Muscle of arm (tissue), 12 donors: Measurements from ENCODE around the gene ARHGAP26. TPM values are rescaled to one million over a fixed set of nuclear protein-coding genes. Genes with fewer than 3 reads are reported as not detected.

Source experiments
- DNase-seq: peaks from one replicate; pipeline ENCODE4 v3.0.0-alpha.2; 2013
- polyA plus RNA-seq, 12 donors: library from polyadenylated mRNA; unstranded; fragments of 120-200 nt; gene quantifications; one replicate each; pipeline ENCODE4 v1.2.1, GENCODE V29; 2013; ENCODE audit not compliant: insufficient read length in 12 of 12

ARHGAP26 gene
- polyA plus RNA-seq, 12 donors, result 12.3 to 34.1 (median 15.8) TPM; not detected in 1

DNA sequence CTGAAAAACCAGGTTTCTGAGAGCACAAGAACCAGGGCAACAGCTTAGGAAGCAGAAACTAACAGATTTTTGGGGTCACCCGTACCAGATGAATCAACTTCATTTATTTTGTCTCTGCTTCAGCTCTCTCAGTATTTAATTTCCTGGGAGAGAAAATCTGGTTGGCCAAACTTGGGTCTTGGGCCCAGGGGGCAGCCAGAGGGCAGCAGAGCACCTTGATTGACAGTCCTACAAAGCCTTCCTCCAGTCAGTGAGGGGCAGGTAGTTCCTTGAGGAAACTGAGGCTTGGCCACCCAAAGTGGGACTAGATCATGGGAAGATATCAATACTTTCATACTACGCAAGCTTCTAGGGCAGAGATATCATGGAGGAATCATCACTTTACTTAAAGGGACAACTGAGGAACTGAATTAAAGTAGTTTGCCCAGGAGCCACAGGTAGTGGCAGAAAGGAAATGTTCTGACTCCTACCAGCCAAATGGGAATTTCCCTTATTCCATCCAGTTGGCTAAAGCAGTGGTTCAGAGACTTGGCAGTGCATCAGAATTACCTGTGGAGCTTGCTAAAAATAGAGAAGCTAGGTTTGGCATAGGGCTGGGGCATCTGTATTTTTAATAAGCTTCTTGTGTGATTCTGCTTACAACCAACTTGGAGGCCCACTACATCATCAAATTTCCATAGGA is 21.5 kb upstream of the ARHGAP26 start:
- no peak for DNase-seq

GRCh38 chr5:142749321-142749720 is 20.9 kb upstream of the ARHGAP26 start:
- DNase-seq, result no peak

GRCh38 chr5:142753116-142753631 is 17.0 kb upstream of the ARHGAP26 start:
- no peak for DNase-seq

- no peak for DNase-seq
Measured at GRCh38 chr5:142754031-142754430, 16.1 kb upstream of the ARHGAP26 start.

GRCh38 chr5:142756576-142756975 is 13.6 kb upstream of the ARHGAP26 start:
- DNase-seq, result no peak

DNA sequence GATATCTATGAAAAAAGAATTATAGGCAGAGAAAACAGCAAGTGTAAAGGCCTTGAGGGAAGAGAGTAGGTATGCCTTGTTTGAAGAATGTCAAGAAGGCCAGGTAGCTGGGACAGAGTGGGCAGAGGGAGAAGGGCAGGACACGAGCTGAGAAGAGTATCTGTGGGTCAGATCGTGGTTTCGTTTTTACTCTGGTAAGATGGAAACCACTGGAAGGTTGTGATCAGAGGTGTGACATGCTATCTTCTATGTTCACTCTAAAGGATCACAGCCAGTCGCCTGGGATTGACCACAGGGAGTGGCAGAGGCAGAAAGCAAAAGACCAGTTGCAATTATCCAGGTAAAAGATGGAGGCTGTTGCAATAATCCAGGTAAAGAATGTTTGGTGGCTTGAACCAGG is 12.6 kb upstream of the ARHGAP26 start:
- DNase-seq, result no peak

DNA sequence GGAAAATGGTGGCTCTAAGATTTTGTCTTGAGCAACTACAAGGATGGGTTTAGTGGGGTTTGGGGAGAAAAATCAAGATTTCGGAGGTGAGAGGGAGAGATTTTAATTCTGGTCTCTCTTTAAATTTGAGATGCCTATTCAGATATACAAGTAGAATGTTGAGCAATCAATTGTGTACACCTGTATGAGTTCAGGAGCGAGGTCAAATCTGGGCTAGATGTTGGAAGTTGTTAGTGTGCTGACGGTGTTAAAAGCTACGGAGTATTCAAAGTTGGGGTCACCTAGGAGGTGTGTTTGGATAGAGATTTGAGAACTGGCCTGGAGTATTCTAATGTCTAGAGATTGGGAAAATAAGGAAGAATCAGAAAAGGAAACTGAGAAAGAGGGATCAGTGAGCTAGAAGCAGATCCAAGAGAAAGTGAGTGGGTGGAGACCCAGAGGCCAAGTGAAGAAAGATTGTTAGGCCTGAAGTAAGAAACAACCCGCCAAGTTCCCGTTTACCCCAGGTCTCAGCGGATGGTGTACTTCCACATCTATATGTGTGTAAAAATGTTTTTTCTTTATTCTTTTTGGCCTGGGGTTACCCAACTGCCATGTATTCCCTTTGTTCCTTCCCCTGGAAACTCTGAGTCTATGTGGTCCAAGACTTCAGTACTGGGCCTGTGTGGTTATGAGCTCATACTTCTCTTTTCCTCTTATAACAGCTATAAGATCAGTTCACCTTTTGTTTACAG is 11.9 kb upstream of the ARHGAP26 start:
- no peak for DNase-seq

- DNase-seq, result no peak
Measured at GRCh38 chr5:142758796-142759145, 11.4 kb upstream of the ARHGAP26 start.

- DNase-seq, result no peak
Measured at GRCh38 chr5:142763701-142764100, 6.5 kb upstream of the ARHGAP26 start.

DNA sequence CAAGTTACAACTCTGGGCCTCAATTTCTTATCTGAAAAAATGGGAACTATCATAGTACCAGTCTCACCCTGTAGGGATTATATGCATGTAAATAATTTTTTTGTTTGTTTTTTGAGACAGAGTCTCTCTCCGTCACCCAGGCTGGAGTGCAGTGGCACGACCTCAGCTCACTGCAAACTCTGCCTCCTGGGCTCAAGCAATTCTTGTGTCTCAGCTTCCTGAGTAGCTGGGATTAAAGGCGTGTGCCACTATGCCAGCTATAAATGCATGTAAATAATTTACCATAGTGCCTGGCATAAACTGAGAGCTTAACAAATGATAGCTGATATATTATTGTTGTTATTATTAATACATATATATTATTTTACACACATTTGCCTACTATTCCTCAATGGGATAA is 3.0 kb upstream of the ARHGAP26 start:
- no peak for DNase-seq

DNA sequence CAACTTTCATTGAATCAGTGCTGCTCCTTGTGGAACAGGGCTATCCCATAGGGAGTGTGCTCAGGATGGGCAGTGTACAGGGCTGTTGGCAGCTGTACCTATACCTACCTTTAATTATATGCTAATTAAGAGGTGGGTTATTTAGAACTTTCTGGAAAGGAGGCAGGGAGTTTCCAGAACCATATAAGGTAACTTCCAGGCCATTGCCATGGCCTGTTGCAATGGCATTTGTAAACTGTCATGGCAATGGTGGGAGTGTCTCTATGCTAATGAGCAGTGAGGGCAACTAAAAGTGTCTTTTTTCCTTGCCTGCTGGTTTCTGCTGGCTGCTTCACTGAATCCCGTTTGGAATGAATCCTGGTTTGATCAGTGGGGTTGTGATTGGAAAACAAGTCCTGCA is 2.3 kb upstream of the ARHGAP26 start:
- no peak for DNase-seq

GRCh38 chr5:142769251-142769792 is 855 bp upstream of the ARHGAP26 start:
- no peak for DNase-seq

GRCh38 chr5:142770650-142771609 is 753 bp downstream of the ARHGAP26 start:
- no peak for DNase-seq

- no peak for DNase-seq
Measured at GRCh38 chr5:142771666-142772065, 1.5 kb downstream of the ARHGAP26 start.

GRCh38 chr5:142772446-142773293 is 2.5 kb downstream of the ARHGAP26 start:
- no peak for DNase-seq

DNA sequence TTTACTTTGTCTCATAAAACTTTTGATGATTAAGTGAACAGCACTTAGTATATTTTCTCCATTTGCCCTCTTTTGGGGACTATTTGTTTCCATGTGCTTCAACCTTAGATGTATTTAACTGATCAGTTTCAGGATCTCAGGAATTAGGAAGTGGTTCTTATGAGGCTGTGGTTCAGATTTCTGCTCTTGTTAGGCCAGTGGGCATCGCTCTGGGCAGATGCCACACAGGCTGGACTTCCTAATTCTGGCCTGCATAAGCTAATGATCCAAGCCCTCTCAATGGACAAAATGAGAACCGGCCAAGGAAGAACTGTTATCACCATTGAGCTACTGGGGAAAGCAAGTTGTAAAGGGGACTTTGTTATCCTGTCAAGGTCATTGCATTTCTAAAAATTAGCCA is 6.9 kb downstream of the ARHGAP26 start:
- DNase-seq, result no peak

DNA sequence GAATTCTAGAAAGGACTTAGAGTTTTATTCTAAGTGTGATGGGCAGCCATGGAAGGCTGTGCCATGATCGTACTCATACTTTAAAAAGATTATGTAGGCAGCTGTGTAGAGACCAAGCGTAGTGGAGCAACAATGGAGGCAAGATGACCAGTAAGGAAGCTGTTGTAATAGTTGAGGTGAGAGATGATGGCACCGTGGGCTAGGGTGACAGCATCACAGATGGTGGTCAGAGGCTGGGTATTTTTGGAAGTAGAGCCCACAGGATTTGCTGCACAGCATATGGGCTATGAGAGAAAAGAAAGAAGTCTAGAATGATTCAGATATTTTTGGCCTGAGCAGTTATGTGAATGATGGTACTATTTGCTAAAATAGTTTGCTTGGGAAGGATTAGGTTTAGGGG is 7.7 kb downstream of the ARHGAP26 start:
- DNase-seq, result no peak

- no peak for DNase-seq
Measured at GRCh38 chr5:142779163-142779840, 9.1 kb downstream of the ARHGAP26 start.

GRCh38 chr5:142780871-142781270 is 10.7 kb downstream of the ARHGAP26 start:
- no peak for DNase-seq

DNA sequence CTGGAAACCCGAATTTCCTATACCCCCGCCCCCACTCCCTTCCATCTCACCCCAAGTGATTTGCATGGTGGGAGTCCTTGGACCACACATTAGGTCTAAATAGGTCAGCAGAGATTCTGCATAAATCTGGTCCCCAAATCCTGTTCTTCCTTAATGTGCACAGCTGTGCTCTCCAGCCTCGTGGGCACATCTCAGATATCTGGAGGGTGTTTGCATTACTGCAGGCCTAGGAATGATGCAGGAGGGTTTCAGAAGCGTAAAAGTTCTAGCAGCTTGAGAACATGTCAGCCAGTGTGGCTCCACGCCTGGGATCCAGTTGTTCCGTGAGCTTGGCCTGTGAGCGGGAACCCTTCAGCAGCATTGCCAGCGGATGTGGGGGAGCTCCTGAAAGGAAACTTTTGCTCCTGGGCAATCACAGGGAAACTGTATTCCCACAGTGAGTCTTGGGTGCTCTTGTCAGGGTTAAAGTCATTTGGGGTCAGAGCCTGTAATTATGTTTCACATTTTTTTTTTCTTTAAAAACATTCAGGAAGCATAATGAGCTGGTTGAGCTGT is 12.9 kb downstream of the ARHGAP26 start:
- peak; percentile 54 for DNase-seq
